Measurements from ENCODE around the gene TRIM41.
"Not testable (repeated sequence)": the region's sequence is repeated elsewhere in the genome, so short reads cannot be mapped to it uniquely, and the experiment has no call there.

The TRIM41 gene

GRCh38 chr5:181260720-181261319 is 37.7 kb downstream of the TRIM41 start, which contains the start of gene TRIM52:
TSS of gene TRIM52 (minus strand) at chr5:181261143. CDS start at chr5:181260813, 330 bp downstream.
- peak within 1 kb of the TSS; percentile 97 for H3K4me3 ChIP-seq (ENCODE audit: low read depth, low read length)
- DNase-seq (ENCODE audit: low read depth, low spot score) = peak; percentile 44
- TF ChIP-seq CTCF (IDR thresholded peaks at IDR 0.05; ENCODE audit: insufficient read depth, low read length, missing control alignments) = no peak
- POLR2A ChIA-PET = interaction anchor here (0.8 to 2.7 kb wide), 12 partner anchors 10 to 459 kb away, joined by 3 to 19 read pairs (median 5); partner anchors contain the start of genes MGAT1 and RACK1
- CTCF ChIA-PET = interaction anchor here (1.0 to 3.0 kb wide), 5 partner anchors 9 to 77 kb away, joined by 3 to 18 read pairs (median 4); partner anchors contain the start of gene TRIM41

- POLR2A ChIA-PET = interaction anchor here (0.7 to 2.7 kb wide), 12 partner anchors 11 to 472 kb away, joined by 3 to 19 read pairs (median 5); partner anchors contain the start of genes MGAT1, RACK1 and TRIM41
- no peak for DNase-seq (ENCODE audit: low read depth, low spot score)
- H3K4me3 ChIP-seq (ENCODE audit: low read depth, low read length) = peak overlapping the region; percentile 97
- CTCF ChIA-PET = interaction anchor here (1.5 to 3.0 kb wide), 3 partner anchors 10 to 77 kb away, joined by 4 to 18 read pairs (median 5); no protein-coding TSS in a partner anchor
- TF ChIP-seq CTCF (IDR thresholded peaks at IDR 0.05; ENCODE audit: insufficient read depth, low read length, missing control alignments) = no peak
Measured at GRCh38 chr5:181261320-181262049, 38.4 kb downstream of the TRIM41 start.

GRCh38 chr5:181263633-181264032 is 40.6 kb downstream of the TRIM41 start:
- no peak overlapping the region for H3K4me3 ChIP-seq (ENCODE audit: low read depth, low read length)
- ChIA-PET POLR2A (no interaction called here), CTCF (interaction anchor here (0.7 kb wide), 1 partner anchor 64 kb away, joined by 3 read pairs; no protein-coding TSS in a partner anchor)
- DNase-seq (ENCODE audit: low read depth, low spot score) = no peak
- no peak for TF ChIP-seq CTCF (IDR thresholded peaks at IDR 0.05; ENCODE audit: insufficient read depth, low read length, missing control alignments)

GRCh38 chr5:181265092-181265671 is 42.1 kb downstream of the TRIM41 start:
- POLR2A ChIA-PET = no interaction called here
- DNase-seq (ENCODE audit: low read depth, low spot score) = no peak
- H3K4me3 ChIP-seq (ENCODE audit: low read depth, low read length) = no peak overlapping the region
- no peak for TF ChIP-seq CTCF (IDR thresholded peaks at IDR 0.05; ENCODE audit: insufficient read depth, low read length, missing control alignments)
- CTCF ChIA-PET = no interaction called here

GRCh38 chr5:181267291-181267904 is 44.3 kb downstream of the TRIM41 start:
- CTCF ChIA-PET; H3K4me3 ChIP-seq (ENCODE audit: low read depth, low read length); DNase-seq (ENCODE audit: low read depth, low spot score); POLR2A ChIA-PET: not testable (repeated sequence)

- POLR2A ChIA-PET; H3K4me3 ChIP-seq (ENCODE audit: low read depth, low read length); CTCF ChIA-PET; DNase-seq (ENCODE audit: low read depth, low spot score): not testable (repeated sequence)
Measured at GRCh38 chr5:181267907-181268306, 44.8 kb downstream of the TRIM41 start.

GRCh38 chr5:181271081-181271480 is 48.0 kb downstream of the TRIM41 start:
- POLR2A ChIA-PET = no interaction called here
- CTCF ChIA-PET = no interaction called here
- no peak for DNase-seq (ENCODE audit: low read depth, low spot score)
- no peak for TF ChIP-seq CTCF (IDR thresholded peaks at IDR 0.05; ENCODE audit: insufficient read depth, low read length, missing control alignments)
- no peak overlapping the region for H3K4me3 ChIP-seq (ENCODE audit: low read depth, low read length)

GRCh38 chr5:181273433-181273744 is 50.3 kb downstream of the TRIM41 start:
- DNase-seq (ENCODE audit: low read depth, low spot score); CTCF ChIA-PET; POLR2A ChIA-PET; H3K4me3 ChIP-seq (ENCODE audit: low read depth, low read length): not testable (repeated sequence)

Data from AG04449 (cell line).